H1 (cell line): ENCODE data around the gene CDR2. TPM values are rescaled to one million over a fixed set of nuclear protein-coding genes. Genes with fewer than 3 reads are reported as not detected.
A peak's percentile ranks its signal among the peaks of the same experiment; 100 is the strongest.

ENCODE experiments used
- CTCF ChIA-PET: fragments of 300-600 bp; sonication (Branson Sonifier 250); formaldehyde crosslinking; loops from one replicate; lab custom pipeline; 2021; ENCODE audit not compliant: partially characterized antibody; lab: Charles Lee
- POLR2A ChIA-PET: fragments of 300-600 bp; sonication (Branson Sonifier 250); formaldehyde crosslinking; loops from one replicate; lab custom pipeline; 2021; ENCODE audit warnings: inconsistent platforms; ENCODE audit not compliant: partially characterized antibody; lab: Charles Lee
- DNase-seq, 2 experiments: peaks; one replicate each; pipeline versions ENCODE4 v3.0.0 to v3.0.0-alpha.2; 2010 to 2022; ENCODE audit warnings: low spot score in 2 of 2, low read depth in 1 of 2, mixed read lengths in 1 of 2
- FAIRE-seq: peaks from 2 replicates; lab custom pipeline; 2011; peaks lifted over from hg19 to GRCh38; lab: Jason Lieb, UNC
- H2AFZ ChIP-seq: 2 replicates; pipeline ENCODE4 v1.8.1; 2012; ENCODE audit warnings: low read length, inconsistent platforms
- H2AK5ac ChIP-seq: 2 replicates; pipeline ENCODE4 v1.6.1; 2013; ENCODE audit warnings: low read depth, low read length
- H2BK120ac ChIP-seq: replicated peaks from 2 replicates; pipeline ENCODE3; 2013; ENCODE audit warnings: low read depth, low read length, inconsistent platforms
- H2BK12ac ChIP-seq: 2 replicates; pipeline ENCODE4 v1.6.1; 2013; ENCODE audit warnings: low read depth, low read length
- H2BK15ac ChIP-seq: 2 replicates; pipeline ENCODE4 v1.6.1; 2013; ENCODE audit warnings: low read length
- H2BK20ac ChIP-seq: 2 replicates; pipeline ENCODE4 v1.6.1; 2013; ENCODE audit warnings: low read length
- H2BK5ac ChIP-seq: 2 replicates; pipeline ENCODE4 v1.6.1; 2013; ENCODE audit warnings: low read depth, low read length
- H3K14ac ChIP-seq: 2 replicates; pipeline ENCODE4 v1.6.1; 2013; ENCODE audit warnings: inconsistent platforms; ENCODE audit not compliant: insufficient read length
- H3K18ac ChIP-seq: 2 replicates; pipeline ENCODE4 v1.6.1; 2013; ENCODE audit warnings: low read length; ENCODE audit errors: extremely low read depth
- H3K23ac ChIP-seq: 2 replicates; pipeline ENCODE4 v1.6.1; 2013; ENCODE audit warnings: inconsistent platforms; ENCODE audit not compliant: insufficient read length
- H3K23me2 ChIP-seq: 2 replicates; pipeline ENCODE4 v1.6.1; 2013; ENCODE audit warnings: low read depth, low read length
- H3K27ac ChIP-seq: 2 replicates; pipeline ENCODE4 v1.6.1; 2011; ENCODE audit warnings: low read depth, low read length, inconsistent platforms
- H3K27me3 ChIP-seq, 4 experiments: replicated peaks in 1 of 4; 1 replicate in 1 of 4; 2 replicates in 3 of 4; pipeline versions ENCODE4 v1.6.1 to v1.8.1; 2011 to 2013; ENCODE audit warnings: low read length in 3 of 4, mild to moderate bottlenecking in 3 of 4, inconsistent platforms in 2 of 4, mixed read lengths in 2 of 4, moderate library complexity in 1 of 4; ENCODE audit not compliant: control insufficient read depth in 3 of 4, insufficient read depth in 3 of 4; ENCODE audit errors: extremely low read depth in 1 of 4
- H3K36me3 ChIP-seq, 4 experiments: 2 replicates each; pipeline versions ENCODE4 v1.6.1 to v1.8.1; 2011 to 2013; ENCODE audit warnings: mild to moderate bottlenecking in 4 of 4, low read length in 3 of 4, moderate library complexity in 2 of 4, control low read depth in 1 of 4, inconsistent platforms in 1 of 4; ENCODE audit not compliant: insufficient read depth in 4 of 4, control insufficient read depth in 2 of 4
- H3K4ac ChIP-seq: replicated peaks from 2 replicates; pipeline ENCODE3; 2013; ENCODE audit warnings: low read length, low read depth, mixed read lengths, inconsistent platforms; ENCODE audit not compliant: insufficient read length
- H3K4me1 ChIP-seq, 4 experiments: replicated peaks in 1 of 4; 1 replicate in 1 of 4; 2 replicates in 3 of 4; pipeline versions ENCODE4 v1.6.1 to v1.8.1; 2011 to 2013; ENCODE audit warnings: low read length in 3 of 4, inconsistent platforms in 2 of 4, mixed read lengths in 1 of 4; ENCODE audit not compliant: insufficient read depth in 4 of 4, control insufficient read depth in 3 of 4
- H3K4me2 ChIP-seq, 2 experiments: 2 replicates each; pipeline versions ENCODE4 v1.6.1 to v1.8.1; 2011 to 2013; ENCODE audit warnings: low read depth in 2 of 2, low read length in 2 of 2, control low read depth in 1 of 2, inconsistent platforms in 1 of 2, mild to moderate bottlenecking in 1 of 2; ENCODE audit not compliant: insufficient read depth in 1 of 2
- H3K4me3 ChIP-seq, 4 experiments: fragments of 200-600, 300-600 bp in 1 of 4; sonication (generic), shearing (Covaris generic), sonication (Bioruptor Twin) in 1 of 4; 2 replicates each; pipeline versions ENCODE4 v1.5.1 to v1.8.1; 2011 to 2016; ENCODE audit warnings: low read length in 4 of 4, low read depth in 3 of 4, control low read depth in 2 of 4, inconsistent platforms in 2 of 4, mild to moderate bottlenecking in 2 of 4, mixed read lengths in 1 of 4, moderate library complexity in 1 of 4; ENCODE audit not compliant: insufficient read depth in 2 of 4; ENCODE audit errors: extremely low read depth in 1 of 4
- H3K56ac ChIP-seq: replicated peaks from 2 replicates; pipeline ENCODE3; 2013; ENCODE audit warnings: low read depth, mild to moderate bottlenecking, mixed read lengths, low read length, inconsistent platforms; ENCODE audit not compliant: insufficient read length
- H3K79me1 ChIP-seq: 2 replicates; pipeline ENCODE4 v1.6.1; 2013; ENCODE audit warnings: low read depth, low read length, control low read depth
- H3K79me2 ChIP-seq, 2 experiments: 2 replicates each; pipeline versions ENCODE4 v1.6.1 to v1.8.1; 2012 to 2013; ENCODE audit warnings: low read length in 2 of 2, mild to moderate bottlenecking in 2 of 2, inconsistent platforms in 1 of 2; ENCODE audit not compliant: insufficient read depth in 2 of 2, control insufficient read depth in 1 of 2
- H3K9ac ChIP-seq, 4 experiments: replicated peaks in 1 of 4; 1 replicate in 1 of 4; 2 replicates in 3 of 4; pipeline versions ENCODE4 v1.6.1 to v1.8.1; 2011 to 2013; ENCODE audit warnings: low read depth in 3 of 4, low read length in 3 of 4, control low read depth in 2 of 4, mild to moderate bottlenecking in 2 of 4, moderate library complexity in 2 of 4, inconsistent platforms in 1 of 4; ENCODE audit errors: extremely low read depth in 1 of 4
- H3K9me3 ChIP-seq, 2 experiments: 2 replicates each; pipeline versions ENCODE4 v1.6.1 to v1.8.1; 2012 to 2013; ENCODE audit warnings: mild to moderate bottlenecking in 2 of 2, moderate library complexity in 2 of 2, control low read depth in 1 of 2, inconsistent platforms in 1 of 2, low read depth in 1 of 2, low read length in 1 of 2, mixed read lengths in 1 of 2; ENCODE audit not compliant: insufficient read depth in 2 of 2
- H4K20me1 ChIP-seq, 2 experiments: replicated peaks in 1 of 2; 2 replicates each; pipeline versions ENCODE3 to v1.8.1; 2011 to 2013; ENCODE audit warnings: inconsistent platforms in 2 of 2, low read length in 2 of 2, mild to moderate bottlenecking in 1 of 2; ENCODE audit not compliant: insufficient read depth in 2 of 2, control insufficient read depth in 1 of 2
- H4K5ac ChIP-seq: 2 replicates; pipeline ENCODE4 v1.6.1; 2013; ENCODE audit warnings: low read length, low read depth, mixed read lengths, inconsistent platforms; ENCODE audit not compliant: insufficient read length
- H4K8ac ChIP-seq: 2 replicates; pipeline ENCODE4 v1.8.0; 2013; ENCODE audit warnings: mild to moderate bottlenecking, moderate library complexity, low read length, inconsistent platforms; ENCODE audit not compliant: insufficient read depth; ENCODE audit errors: extremely low read depth
- H4K91ac ChIP-seq: replicated peaks from 2 replicates; pipeline ENCODE3; 2013; ENCODE audit warnings: low read length, mixed read lengths, inconsistent platforms; ENCODE audit not compliant: insufficient read length
- EP300 ChIP-seq, 2 experiments: IDR thresholded peaks; 1 replicate in 1 of 2; 2 replicates in 1 of 2; pipeline ENCODE4 v1.6.1; 2011 to 2012; ENCODE audit warnings: low read depth in 2 of 2, low read length in 2 of 2, mild to moderate bottlenecking in 2 of 2, borderline replicate concordance in 1 of 2, inconsistent platforms in 1 of 2, moderate library complexity in 1 of 2
- NRF1 ChIP-seq: IDR thresholded peaks from 2 replicates; pipeline ENCODE4 v1.6.1; 2011; ENCODE audit warnings: mild to moderate bottlenecking, low read depth, low read length, improper control_type of control experiment
- RAD21 ChIP-seq, 2 experiments: IDR thresholded peaks in 1 of 2; conservative IDR thresholded peaks in 1 of 2; 2 replicates each; pipeline ENCODE4 v1.6.1; 2011; ENCODE audit warnings: low read depth in 2 of 2, low read length in 2 of 2, improper control_type of control experiment in 1 of 2, inconsistent platforms in 1 of 2, mild to moderate bottlenecking in 1 of 2, moderate library complexity in 1 of 2
- SRF ChIP-seq: IDR thresholded peaks from 2 replicates; pipeline ENCODE4 v1.6.1; 2011; ENCODE audit warnings: mild to moderate bottlenecking, low read depth, low read length, moderate library complexity
- TAF7 ChIP-seq: optimal IDR thresholded peaks from 2 replicates; pipeline ENCODE3; 2011; ENCODE audit warnings: low read depth, mild to moderate bottlenecking, inconsistent platforms, low read length, moderate library complexity, borderline replicate concordance
- WGBS, 2 experiments: shearing (Covaris generic) in 1 of 2; methylation state at CpG; one replicate each; pipeline versions ENCODE4 v1.1.6 to v1.1.7; 2013 to 2015; ENCODE audit warnings: low lambda C conversion rate in 2 of 2, mixed read lengths in 2 of 2, inconsistent platforms in 1 of 2, low coverage in 1 of 2, missing lambda C conversion rate in 1 of 2; ENCODE audit not compliant: insufficient replicate concordance in 2 of 2, insufficient coverage in 1 of 2, insufficient read length in 1 of 2; ENCODE audit errors: extremely low coverage in 1 of 2, missing lambda C conversion rate in 1 of 2; 5-methylcytosine and 5-hydroxymethylcytosine counted together
- polyA plus RNA-seq, 7 experiments: library from polyadenylated mRNA; depleted of rRNA in 3 of 7; stranded (reverse) in 5 of 7; unstranded in 2 of 7; fragments of >200 nt in 5 of 7; fragments of 200-250 nt in 2 of 7; gene quantifications; 1 replicate in 5 of 7; 2 replicates in 1 of 7; 4 replicates in 1 of 7; pipeline versions ENCODE4 v1.2.1 to v1.2.3, GENCODE V29; 2011 to 2013; ENCODE audit warnings: missing spikeins in 2 of 7, mixed read lengths in 2 of 7
- total RNA-seq: library from RNA; stranded (reverse); fragmentation: NEBNext Ultra II Directional; extraction: Animal tissue kit (Norgen Biotek cat#: 25700); gene quantifications from 2 replicates; pipeline ENCODE4 v1.2.1, GENCODE V29; 2021

Gene CDR2
- total and polyA plus RNA-seq, 2 of the 8 experiments (the other 6 are each of a cell fraction or from before 2014, with no cell fraction given) = 16.3 to 34.9 TPM

DNA sequence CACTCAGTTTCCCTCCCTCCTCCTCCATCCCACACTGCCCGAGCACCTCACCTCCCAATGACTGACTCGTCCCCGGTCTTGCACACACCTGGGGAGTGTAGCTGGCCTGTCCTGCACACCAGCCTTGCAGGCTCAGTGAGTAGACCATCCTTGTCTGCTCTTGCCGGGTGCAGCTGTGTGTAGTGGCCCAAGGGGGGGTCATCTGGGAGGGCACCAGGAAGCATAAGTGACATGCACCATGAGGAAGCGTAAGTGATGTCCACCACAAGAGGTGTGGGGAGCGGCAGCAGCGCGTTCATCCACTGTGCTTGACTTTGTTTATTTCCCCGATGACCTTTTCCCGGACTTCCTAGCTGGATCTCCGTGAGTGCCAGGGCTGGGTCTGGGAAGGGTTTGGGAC, 45.5 kb upstream of the CDR2 start:
- H3K23ac ChIP-seq = no peak overlapping the region
- H3K9me3 ChIP-seq = no peaks in the 10 kb centered on the region; a peak in 1 of 4 replicates
- peaks cover 0 to 8% (median 0%) of the 10 kb centered on the region in 4 experiments; a peak in 1 of 8 replicates for H3K36me3 ChIP-seq
- H4K20me1 ChIP-seq = peaks cover 0 to 5% of the 10 kb centered on the region in 2 experiments
- peaks cover 3% of the 10 kb centered on the region; the same call in 1 of the 2 replicates for H3K23me2 ChIP-seq
- no peak overlapping the region for H3K4me2 ChIP-seq
- no peaks in the 10 kb centered on the region for H3K79me1 ChIP-seq
- no peak for FAIRE-seq
- H4K91ac ChIP-seq = no peak overlapping the region
- H4K8ac ChIP-seq = no peak overlapping the region
- no peak overlapping the region for H3K56ac ChIP-seq
- H3K27me3 ChIP-seq = no peaks in the 10 kb centered on the region
- no peak overlapping the region for H3K4me3 ChIP-seq
- no peaks in the 10 kb centered on the region for H3K4me1 ChIP-seq
- H3K18ac ChIP-seq = no peak overlapping the region
- no peak overlapping the region for H3K14ac ChIP-seq
- no peak overlapping the region for H2BK120ac ChIP-seq
- ChIA-PET POLR2A (interaction anchor here (0.6 to 1.7 kb wide), 3 partner anchors 16 to 1110 kb away, joined by 3 to 4 read pairs (median 4); no protein-coding TSS in a partner anchor), CTCF (interaction anchor here (1.7 kb wide), 1 partner anchor 98 kb away, joined by 5 read pairs; no protein-coding TSS in a partner anchor)
- no peak overlapping the region for H3K27ac ChIP-seq
- H2BK20ac ChIP-seq = no peak overlapping the region
- H2BK15ac ChIP-seq = no peak overlapping the region
- WGBS, 2 experiments = 98% methylated on average over 11 of the region's 11 CpGs; no CpG with 5 or more reads in 1 of the 2 experiments
- H2AK5ac ChIP-seq = no peak overlapping the region
- DNase-seq = peak in 1 of 2 experiments; percentile 35
- no peak overlapping the region for H2AFZ ChIP-seq
- H4K5ac ChIP-seq = no peak overlapping the region
- H2BK5ac ChIP-seq = no peak overlapping the region
- no peak overlapping the region for H3K9ac ChIP-seq
- no peak overlapping the region for H2BK12ac ChIP-seq
- H3K4ac ChIP-seq = no peak overlapping the region
- H3K79me2 ChIP-seq = no peaks in the 10 kb centered on the region
- TF ChIP-seq SRF (no peak), EP300 (IDR thresholded peaks at IDR 0.05; ENCODE audit: borderline replicate concordance in 1 of 2, low read depth in 2 of 2, low read length in 2 of 2) (no peak), TAF7 (no peak), RAD21 (IDR thresholded peaks at IDR 0.05 in 1 of 2, conservative IDR thresholded peaks at IDR 0.05 in 1 of 2; ENCODE audit: low read depth in 2 of 2, low read length in 2 of 2) (no peak), NRF1 (no peak)
